Astrocyte of the cerebellum (primary cell): ENCODE data around the gene GTF2E1.
A peak's percentile ranks its signal among the peaks of the same experiment; 100 is the strongest.

ENCODE experiments used
- DNase-seq: peaks from one replicate; pipeline ENCODE4 v3.0.0-alpha.2; 2011; ENCODE audit warnings: low read depth
- H3K4me3 ChIP-seq: 2 replicates; pipeline ENCODE4 v1.5.1; 2011; ENCODE audit warnings: mild to moderate bottlenecking, low read depth, low read length, moderate library complexity
- in situ Hi-C: cut with HindIII; loops from 2 replicates; pipeline ENCODE4 v1.10.0; 2017; ENCODE audit warnings: low sequenced_read_pairs
- TF ChIP-seq, protein P1 (sequence below): IDR thresholded peaks from 2 replicates; pipeline ENCODE4 v1.5.1; 2012; ENCODE audit warnings: low read length, low read depth, moderate library complexity, mild to moderate bottlenecking; ENCODE audit errors: missing control alignments

GTF2E1 gene

DNA sequence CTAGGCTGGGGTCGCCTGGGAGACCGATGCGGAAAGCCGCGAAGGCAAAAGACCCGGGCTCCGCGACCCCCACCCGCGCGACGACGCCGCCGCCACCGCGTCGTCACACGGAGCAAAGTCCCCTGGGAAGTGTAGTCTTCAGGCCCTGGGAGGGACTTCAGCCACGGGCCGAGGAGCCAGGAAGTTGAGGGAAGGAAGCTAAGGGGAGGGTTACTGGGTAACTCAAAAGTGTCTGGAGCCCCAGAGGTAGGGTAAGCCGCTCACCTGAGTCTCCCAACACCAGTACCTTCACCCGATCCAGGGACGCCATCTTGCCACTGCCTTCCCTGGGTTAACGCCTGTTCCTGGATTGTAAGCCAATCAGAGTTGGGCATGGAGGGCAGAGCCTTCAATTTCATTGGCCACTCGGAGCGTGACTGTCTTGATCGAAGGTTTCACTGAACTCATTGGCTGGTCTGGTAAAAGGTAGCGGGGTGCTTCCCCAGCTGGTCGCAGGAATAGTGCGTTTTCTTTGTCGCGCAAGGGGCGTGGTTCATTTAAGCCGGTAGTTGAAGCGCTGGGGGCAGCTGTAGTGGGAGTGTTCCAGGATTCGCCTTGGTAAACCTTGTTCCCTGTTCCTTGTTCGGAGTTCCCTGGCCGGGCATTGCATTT is at the start of gene GTF2E1, which contains the start of gene RABL3:
Gene GTF2E1 (plus strand): TSS at position 547 of the 651 bp plus-strand sequence. CDS start 7,809 bp downstream, outside the sequence.
Gene RABL3 (minus strand): TSS at position 319 of the 651 bp plus-strand sequence. CDS start 9 bp downstream, at position 310.
- H3K4me3 ChIP-seq = peak within 1 kb of the TSS; percentile 83
- TF ChIP-seq, protein P1, sequence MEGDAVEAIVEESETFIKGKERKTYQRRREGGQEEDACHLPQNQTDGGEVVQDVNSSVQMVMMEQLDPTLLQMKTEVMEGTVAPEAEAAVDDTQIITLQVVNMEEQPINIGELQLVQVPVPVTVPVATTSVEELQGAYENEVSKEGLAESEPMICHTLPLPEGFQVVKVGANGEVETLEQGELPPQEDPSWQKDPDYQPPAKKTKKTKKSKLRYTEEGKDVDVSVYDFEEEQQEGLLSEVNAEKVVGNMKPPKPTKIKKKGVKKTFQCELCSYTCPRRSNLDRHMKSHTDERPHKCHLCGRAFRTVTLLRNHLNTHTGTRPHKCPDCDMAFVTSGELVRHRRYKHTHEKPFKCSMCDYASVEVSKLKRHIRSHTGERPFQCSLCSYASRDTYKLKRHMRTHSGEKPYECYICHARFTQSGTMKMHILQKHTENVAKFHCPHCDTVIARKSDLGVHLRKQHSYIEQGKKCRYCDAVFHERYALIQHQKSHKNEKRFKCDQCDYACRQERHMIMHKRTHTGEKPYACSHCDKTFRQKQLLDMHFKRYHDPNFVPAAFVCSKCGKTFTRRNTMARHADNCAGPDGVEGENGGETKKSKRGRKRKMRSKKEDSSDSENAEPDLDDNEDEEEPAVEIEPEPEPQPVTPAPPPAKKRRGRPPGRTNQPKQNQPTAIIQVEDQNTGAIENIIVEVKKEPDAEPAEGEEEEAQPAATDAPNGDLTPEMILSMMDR = no peak
- peak; percentile 100 for DNase-seq
- in situ Hi-C loops = no loop called here

DNA sequence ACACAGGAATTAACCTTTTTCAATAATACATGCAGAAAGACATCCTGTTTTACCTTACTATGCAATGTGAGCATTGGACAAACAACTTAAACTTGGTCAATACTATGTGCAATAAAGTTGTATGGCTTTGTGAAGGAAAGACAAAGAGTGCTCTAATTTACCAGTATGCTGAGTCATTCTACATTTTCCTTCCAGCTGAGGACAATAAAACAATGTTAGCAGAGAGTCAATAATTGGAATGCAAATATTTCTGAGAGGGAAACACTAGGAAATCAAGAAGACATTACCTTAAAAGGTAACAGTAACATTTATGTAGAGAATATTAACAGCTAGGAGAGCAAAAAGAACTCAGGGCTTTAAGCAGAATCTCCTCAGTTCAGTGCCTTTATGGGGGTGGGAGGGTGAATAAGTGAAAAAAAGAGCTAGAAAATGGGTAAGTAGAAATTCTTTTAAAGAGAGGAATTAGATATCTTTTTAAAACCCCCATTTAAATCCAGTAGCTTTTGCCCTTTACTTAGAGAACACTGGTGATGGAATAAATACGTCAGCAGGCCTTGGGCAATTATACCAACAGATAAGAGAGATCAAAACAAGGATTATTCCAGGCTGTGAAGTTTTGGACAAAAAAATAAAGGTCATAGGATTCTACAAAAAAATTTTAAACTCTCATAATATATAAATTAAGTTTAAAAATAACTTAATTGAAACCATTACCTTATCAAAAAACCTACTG is 48.9 kb upstream of the GTF2E1 start:
- no peak overlapping the region for H3K4me3 ChIP-seq
- TF ChIP-seq, protein P1 = no peak
- in situ Hi-C loops = no loop called here
- no peak for DNase-seq

DNA sequence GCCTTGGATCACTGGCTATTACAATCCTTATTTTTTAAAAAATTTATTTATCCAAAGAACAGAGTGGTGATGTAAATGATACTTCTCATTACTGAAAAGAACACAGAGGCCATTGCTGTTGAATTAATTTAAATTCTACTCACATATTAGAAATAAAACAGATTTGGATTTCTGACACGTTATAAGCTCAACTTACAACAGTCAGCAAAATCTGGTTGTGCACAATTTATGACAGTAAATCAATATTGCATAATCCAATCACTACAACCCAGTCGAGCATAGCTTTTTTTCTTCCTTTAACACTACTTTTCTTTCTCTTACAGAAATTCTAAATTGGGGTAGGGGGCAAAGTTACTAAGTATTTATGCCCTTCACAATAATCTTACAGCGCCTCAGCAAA is 43.2 kb upstream of the GTF2E1 start:
- no peak overlapping the region for H3K4me3 ChIP-seq
- TF ChIP-seq, protein P1 = no peak
- DNase-seq = no peak
- in situ Hi-C loops = no loop called here

DNA sequence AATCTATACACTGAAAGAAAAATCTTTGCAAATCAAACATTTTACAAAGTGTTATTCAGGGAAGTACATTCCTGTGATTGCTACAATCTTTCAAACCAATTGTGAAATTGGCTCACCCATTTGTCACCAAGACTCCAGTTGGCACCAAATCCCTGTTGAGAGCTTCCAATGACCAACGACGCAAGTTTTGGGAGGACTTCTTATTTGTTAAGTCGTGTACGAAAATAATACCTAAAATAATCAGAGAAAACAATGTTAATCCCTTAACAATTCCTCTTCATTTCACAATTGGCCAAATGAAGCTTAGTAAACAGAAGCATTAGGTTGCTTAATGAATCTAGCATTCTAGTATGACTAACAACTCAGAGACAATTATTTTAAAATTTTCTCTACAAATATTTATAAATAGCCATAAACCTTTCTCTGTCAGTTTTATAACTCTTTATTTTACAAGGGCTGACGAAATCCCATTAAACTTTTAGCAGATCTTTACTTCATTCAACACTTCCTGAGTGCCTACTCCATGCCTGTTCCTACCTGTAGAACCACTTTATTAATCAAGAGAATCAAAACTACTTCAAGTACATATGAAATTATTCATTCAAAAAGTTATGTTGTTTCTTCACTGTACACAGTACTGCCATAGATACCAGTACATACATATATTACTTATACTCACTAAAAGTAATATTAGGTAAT is 36.5 kb upstream of the GTF2E1 start:
- DNase-seq = no peak
- TF ChIP-seq, protein P1 = no peak
- no peak overlapping the region for H3K4me3 ChIP-seq
- in situ Hi-C loops = no loop called here

DNA sequence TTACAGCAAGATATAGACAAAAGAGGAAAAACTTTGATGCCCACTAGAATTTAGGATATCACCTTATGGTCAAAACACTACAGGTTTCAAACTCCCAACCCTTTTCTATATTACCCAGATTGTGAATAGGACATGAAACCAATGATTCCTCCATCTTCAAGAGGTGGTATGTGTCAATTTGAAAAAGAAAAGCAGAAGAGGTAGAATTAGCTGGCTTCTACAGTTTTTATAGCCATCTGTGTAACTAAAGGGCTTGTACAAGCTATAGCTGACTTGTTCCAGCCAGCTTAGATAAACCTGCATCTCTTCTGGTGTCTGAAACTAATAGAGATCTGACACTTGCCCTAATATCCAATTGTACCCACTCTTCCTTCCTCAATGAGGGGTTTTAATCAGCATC is 35.6 kb upstream of the GTF2E1 start:
- TF ChIP-seq, protein P1 = no peak
- in situ Hi-C loops = no loop called here
- no peak for DNase-seq
- no peak overlapping the region for H3K4me3 ChIP-seq

DNA sequence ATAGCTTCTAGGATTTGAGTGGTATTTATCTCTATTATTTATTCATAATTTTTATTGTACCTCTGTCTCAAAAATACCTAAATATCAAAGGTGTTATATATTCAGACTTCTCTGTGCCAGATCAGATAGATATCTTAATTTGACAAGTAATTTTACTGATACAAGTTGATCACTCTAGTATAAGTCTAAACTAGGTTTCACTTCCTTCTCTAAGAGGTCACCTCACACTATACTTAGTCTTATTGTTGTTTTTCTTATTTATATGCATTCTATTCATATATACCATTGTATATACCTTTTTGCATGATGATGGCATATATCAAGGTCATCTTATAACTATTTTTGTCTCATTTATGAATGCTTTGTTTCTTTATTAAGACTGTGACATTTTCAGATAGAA is 34.1 kb upstream of the GTF2E1 start:
- TF ChIP-seq, protein P1 = no peak
- DNase-seq = no peak
- in situ Hi-C loops = no loop called here
- no peak overlapping the region for H3K4me3 ChIP-seq
